HG03060 (cell line): ENCODE results near the gene PLCG2.
"Not testable (repeated sequence)": the region's sequence is repeated elsewhere in the genome, so short reads cannot be mapped to it uniquely, and the experiment has no call there.

ENCODE experiments used
- ATAC-seq: cut with Tn5 transposase; IDR thresholded peaks from one replicate; pipeline ENCODE4 v1.9.1; 2021; ENCODE audit warnings: low read depth, moderate number of reproducible peaks; ENCODE audit not compliant: unreplicated experiment

PLCG2 gene

DNA sequence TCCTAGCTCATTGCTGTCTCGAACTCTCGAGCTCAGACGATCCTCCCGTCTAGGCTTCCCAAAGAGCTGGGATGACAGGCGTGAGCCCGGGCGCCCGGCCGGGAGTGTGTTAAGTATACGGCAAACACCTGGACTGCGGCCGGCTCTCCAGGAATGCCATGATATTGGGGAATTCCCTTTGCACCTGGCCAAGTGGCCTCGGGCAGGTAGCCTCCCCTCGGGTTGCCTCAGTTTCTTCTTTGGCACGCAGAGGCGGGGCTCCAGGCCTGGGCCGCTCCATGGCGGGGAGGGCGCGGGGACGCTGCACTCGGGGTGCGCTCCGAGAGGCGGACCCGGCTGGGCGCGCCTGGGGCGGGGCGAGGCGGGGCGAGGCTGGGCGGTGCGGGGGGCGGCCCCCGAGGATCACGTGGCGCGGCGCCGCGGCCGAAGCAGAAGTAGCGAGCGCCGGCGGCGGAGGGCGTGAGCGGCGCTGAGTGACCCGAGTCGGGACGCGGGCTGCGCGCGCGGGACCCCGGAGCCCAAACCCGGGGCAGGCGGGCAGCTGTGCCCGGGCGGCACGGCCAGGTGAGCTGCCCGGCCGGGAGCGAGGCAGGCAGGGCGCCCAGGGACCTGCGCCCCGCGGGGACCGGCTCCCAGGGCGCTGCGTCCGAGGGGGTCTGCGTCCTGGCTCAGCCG, at the start of gene PLCG2:
Gene PLCG2 (plus strand): TSS at position 431 of the 675 bp plus-strand sequence. CDS start 6,699 bp downstream, outside the sequence.
- ATAC-seq = peak; percentile 34

GRCh38 chr16:81729451-81729850, 49.6 kb upstream of the PLCG2 start:
- ATAC-seq = no peak

DNA sequence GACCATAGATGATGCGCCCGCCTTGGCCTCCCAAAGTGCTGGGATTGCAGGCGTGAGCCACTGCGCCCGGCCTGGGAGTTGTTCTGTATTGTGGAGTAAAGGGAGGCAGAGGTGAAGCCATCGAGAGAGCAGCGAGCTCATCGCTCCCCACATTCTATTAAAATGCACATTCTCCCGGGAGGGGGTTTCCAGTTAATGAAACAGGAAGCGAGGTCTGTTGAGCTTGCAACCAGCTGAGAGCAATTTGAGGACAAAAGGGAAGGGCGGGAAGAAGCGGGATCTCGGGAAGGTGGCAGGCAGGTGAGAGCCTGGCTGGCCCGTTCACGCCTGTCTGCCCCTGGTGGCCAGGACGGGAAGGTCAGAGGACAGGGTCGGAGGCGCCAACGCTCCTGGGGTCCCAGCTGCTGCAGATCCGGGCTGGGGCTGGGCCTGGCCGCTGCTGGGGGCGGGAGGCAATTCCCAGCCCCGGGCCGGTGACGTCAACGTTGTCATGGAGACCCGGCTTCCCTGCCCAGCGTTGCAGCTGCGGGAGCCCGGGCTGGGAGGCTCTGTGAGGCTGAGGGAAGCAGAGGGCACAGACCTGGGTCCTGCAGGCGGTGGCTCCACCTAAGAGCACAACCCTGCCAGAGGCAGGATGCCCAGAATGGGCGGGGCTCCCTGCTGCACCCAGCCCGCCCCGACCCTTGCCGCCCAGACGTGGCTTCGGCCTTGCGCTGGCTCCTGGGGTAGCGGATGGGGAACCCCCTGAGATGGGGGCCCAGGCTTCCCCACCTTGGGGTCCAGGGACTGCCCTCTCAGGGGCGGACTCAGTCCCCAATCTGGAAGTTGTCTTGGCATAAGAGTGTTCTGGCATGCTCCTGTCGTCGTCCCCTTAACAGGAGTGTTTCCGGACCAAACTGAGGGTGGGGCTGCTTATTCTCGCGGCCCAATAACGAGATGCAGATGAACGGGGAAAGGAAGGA, 48.7 kb upstream of the PLCG2 start:
- ATAC-seq = no peak

DNA sequence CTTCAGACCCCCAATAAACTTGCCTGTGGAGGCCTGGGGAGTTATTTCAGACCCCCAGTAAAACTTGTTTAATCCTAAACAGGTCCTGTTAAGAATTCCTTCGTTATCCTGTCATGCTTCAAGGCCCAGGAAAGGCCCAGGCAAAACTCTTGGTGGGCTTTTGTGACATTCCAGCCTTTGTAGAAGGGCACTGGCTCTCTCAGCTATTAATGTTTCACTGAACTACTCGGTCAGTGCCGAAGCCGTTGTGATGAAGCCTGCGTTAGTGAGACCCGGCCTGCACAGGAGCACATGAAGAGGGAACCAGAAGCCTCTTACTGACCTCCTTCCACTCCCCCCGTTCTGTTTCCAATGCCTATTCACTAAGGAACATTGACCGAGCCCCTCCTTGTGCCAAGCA, 47.4 kb upstream of the PLCG2 start:
- ATAC-seq = no peak

GRCh38 chr16:81732699-81733098, 46.4 kb upstream of the PLCG2 start:
- ATAC-seq = no peak

- no peak for ATAC-seq
These were observed 45.8 kb upstream of the PLCG2 start for GRCh38 chr16:81733295-81733694.

DNA sequence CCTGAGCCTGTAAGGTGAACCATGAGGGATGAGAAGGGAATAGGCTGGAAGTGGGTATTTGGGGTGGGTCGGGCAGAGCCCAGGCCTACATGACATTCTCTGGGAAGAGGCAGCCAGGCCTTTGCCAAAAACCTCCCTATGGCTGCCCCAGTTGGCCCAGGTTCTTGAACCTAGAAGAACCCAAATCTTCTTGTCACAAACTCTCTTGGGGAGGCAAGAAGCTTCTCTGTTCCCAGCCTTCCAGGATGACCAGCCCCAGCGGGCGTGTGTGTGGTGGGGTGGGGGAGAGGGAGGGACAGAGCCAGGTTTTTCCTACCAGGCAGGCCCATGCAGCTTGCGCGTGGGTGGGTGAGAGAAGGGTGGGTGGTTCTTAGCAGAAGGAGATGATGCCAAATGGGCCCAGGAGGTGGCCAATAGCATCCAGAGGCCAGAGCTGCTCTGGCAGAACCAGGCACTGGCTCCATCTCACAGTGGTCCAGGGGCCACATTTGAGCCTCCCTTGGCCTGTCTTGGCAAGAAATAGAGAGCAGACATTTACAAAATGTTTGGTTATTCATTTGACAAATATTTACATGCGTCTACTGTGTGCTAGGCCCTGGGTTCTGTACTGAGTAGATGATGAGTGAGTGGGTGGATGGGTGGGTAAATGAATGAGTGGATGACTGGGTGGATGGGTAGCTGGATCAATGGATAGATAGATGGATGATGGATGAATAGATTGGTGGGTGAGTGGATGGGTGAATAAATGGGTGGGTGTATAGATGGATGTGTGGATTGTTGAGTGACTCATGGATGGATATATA, 44.3 kb upstream of the PLCG2 start:
- no peak for ATAC-seq

DNA sequence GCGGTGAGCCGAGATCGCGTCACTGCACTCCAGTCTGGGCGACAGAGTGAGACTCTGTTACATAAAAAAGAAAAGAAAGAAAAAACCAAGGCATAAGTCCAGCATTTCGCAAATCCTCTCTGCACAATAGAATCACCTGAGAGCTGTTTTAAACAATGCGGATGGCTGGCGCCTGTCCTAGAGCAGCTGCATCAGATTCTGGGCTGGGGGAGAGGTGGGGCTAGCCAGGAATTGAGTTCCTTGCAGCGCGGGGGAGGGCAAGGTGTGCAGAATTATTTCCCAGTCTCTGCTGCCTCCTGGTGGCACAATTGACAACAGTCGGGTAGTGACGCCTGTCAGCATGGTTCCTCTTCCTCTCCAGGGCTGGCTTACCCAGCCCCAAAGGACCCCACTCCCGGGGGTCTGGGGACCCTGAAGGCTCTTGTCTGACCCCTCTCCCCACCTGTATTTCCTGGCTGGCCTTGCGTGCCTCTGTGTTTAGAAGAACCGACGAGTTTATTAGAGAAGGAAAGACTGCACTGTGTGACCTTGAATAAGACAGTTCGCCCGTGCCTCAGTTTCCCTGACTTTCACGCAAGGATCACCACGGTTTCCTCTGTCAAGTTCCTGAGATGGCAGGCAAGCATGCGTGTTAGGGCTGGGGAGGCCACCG, 41.1 kb upstream of the PLCG2 start:
- ATAC-seq = no peak

- ATAC-seq = no peak
These were observed 40.2 kb upstream of the PLCG2 start for GRCh38 chr16:81738783-81739496.

DNA sequence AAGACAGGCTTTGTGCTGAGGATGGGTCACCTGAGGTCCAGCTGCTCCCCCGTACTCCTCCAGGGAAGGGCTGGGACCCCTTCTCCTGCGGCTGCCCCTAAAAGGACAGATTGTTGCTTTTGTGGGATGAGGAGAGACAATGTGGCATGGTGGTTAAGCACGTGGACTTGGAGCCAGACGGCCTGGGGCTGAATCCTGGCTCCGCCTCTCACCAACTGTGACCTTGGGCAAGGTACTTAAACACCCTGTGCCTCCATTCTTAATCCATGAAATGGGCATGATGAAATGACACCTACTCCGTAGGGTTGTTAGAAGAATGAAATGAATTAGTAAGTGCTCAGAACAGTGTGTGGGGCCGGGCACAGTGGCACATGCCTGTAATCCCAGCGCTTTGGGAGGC, 39.6 kb upstream of the PLCG2 start:
- ATAC-seq = no peak

GRCh38 chr16:81740169-81740568, 38.9 kb upstream of the PLCG2 start:
- ATAC-seq = peak; percentile 46

DNA sequence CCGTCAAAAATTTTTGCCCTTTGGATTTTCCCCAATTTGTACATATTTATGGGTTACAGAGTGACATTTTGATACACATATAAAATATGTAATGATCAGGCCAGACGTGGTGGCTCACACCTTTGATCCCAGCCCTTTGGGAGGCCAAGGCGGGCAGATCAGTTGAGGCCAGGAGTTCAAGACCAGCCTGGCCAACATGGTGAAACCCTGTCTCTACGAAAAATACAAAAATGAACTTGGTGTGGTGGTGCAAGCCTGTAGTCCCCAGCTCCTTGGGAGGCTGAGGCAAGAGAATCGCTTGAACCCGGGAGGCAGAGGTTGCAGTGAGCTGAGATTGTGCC, 37.7 kb upstream of the PLCG2 start:
- not testable (repeated sequence) for ATAC-seq

DNA sequence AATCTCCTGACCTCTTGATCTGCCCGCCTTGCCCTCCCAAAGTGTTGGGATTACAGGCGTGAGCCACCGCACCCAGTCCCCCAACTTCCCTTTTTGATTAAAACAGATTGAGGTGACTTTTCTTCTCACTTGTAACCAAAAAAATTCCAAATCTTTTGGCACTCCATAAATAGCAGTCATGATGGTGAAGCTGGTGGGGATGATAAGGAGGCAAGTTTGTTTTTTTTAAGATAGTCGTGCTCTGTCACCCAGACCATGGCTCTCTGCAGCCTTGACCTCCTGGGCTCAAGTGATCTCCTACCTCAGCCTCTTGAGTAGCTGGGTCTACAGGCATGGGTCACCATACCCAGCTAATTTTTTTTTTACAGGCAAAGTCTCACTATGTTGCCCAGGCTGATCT, 34.7 kb upstream of the PLCG2 start:
- no peak for ATAC-seq

- no peak for ATAC-seq
These were observed 34.2 kb upstream of the PLCG2 start for GRCh38 chr16:81744911-81745310.

- ATAC-seq = no peak
These were observed 33.2 kb upstream of the PLCG2 start for GRCh38 chr16:81745704-81746558.

GRCh38 chr16:81746566-81746965, 32.5 kb upstream of the PLCG2 start:
- no peak for ATAC-seq

GRCh38 chr16:81748476-81749198, 30.5 kb upstream of the PLCG2 start:
- ATAC-seq = no peak

- ATAC-seq = peak; percentile 65
These were observed 26.7 kb upstream of the PLCG2 start for GRCh38 chr16:81752225-81752875.
